ENCODE results near the gene ONECUT1.

ONECUT1 gene

GRCh38 chr15:52731732-52732470, 58.2 kb downstream of the ONECUT1 start:
- DNase-seq (ENCODE audit: low spot score) = no peak

- no peak for DNase-seq (ENCODE audit: low spot score)
Observed at GRCh38 chr15:52731004-52731403, 59.1 kb downstream of the ONECUT1 start.

- no peak for DNase-seq (ENCODE audit: low spot score)
Observed at GRCh38 chr15:52730594-52730993, 59.5 kb downstream of the ONECUT1 start.

GRCh38 chr15:52730173-52730572, 60.0 kb downstream of the ONECUT1 start:
- no peak for DNase-seq (ENCODE audit: low spot score)

- DNase-seq (ENCODE audit: low spot score) = no peak
Observed at GRCh38 chr15:52728899-52729298, 61.2 kb downstream of the ONECUT1 start.

- DNase-seq (ENCODE audit: low spot score) = no peak
Observed at GRCh38 chr15:52727815-52728214, 62.3 kb downstream of the ONECUT1 start.

GRCh38 chr15:52726195-52726594, 63.9 kb downstream of the ONECUT1 start:
- DNase-seq (ENCODE audit: low spot score) = no peak

GRCh38 chr15:52718551-52718950, 71.6 kb downstream of the ONECUT1 start:
- no peak for DNase-seq (ENCODE audit: low spot score)

GRCh38 chr15:52717924-52718323, 72.2 kb downstream of the ONECUT1 start:
- DNase-seq (ENCODE audit: low spot score) = no peak

- no peak for DNase-seq (ENCODE audit: low spot score)
Observed at GRCh38 chr15:52717481-52717880, 72.7 kb downstream of the ONECUT1 start.

GRCh38 chr15:52716536-52716935, 73.6 kb downstream of the ONECUT1 start:
- DNase-seq (ENCODE audit: low spot score) = no peak

GRCh38 chr15:52715411-52715810, 74.7 kb downstream of the ONECUT1 start:
- no peak for DNase-seq (ENCODE audit: low spot score)

GRCh38 chr15:52714968-52715367, 75.2 kb downstream of the ONECUT1 start:
- no peak for DNase-seq (ENCODE audit: low spot score)

GRCh38 chr15:52710708-52711389, 79.3 kb downstream of the ONECUT1 start:
- DNase-seq (ENCODE audit: low spot score) = no peak

- no peak for DNase-seq (ENCODE audit: low spot score)
Observed at GRCh38 chr15:52710050-52710707, 80.0 kb downstream of the ONECUT1 start.

GRCh38 chr15:52709187-52709981, 80.8 kb downstream of the ONECUT1 start:
- DNase-seq (ENCODE audit: low spot score) = no peak
